K562 (cell line): ENCODE data around the gene RBKS. TPM values are rescaled to one million over a fixed set of nuclear protein-coding genes. Genes with fewer than 3 reads are reported as not detected.
A peak's percentile ranks its signal among the peaks of the same experiment; 100 is the strongest.

Experiments
- ATF1 ChIP-seq, 2 experiments: fragments of 450-650 bp in 1 of 2; IDR thresholded peaks; 2 replicates each; pipeline ENCODE4 v1.6.1; 2016; ENCODE audit warnings: missing compliant biosample characterization in 1 of 2, missing genetic modification characterization in 1 of 2
- DACH1 ChIP-seq: fragments of 450-650 bp; IDR thresholded peaks from 2 replicates; pipeline ENCODE4 v1.6.1; 2018; ENCODE audit not compliant: partially characterized antibody
- ERF ChIP-seq: fragments of 450-650 bp; formaldehyde crosslinking; IDR thresholded peaks from 2 replicates; pipeline ENCODE4 v1.4.0; 2020; ENCODE audit warnings: mild to moderate bottlenecking, mixed read lengths
- ETV1 ChIP-seq: fragments of 450-650 bp; conservative IDR thresholded peaks from 2 replicates; pipeline ENCODE4 v1.6.1; 2016; ENCODE audit warnings: missing genetic modification characterization, control low read depth, low read depth, missing compliant biosample characterization
- FOXA3 ChIP-seq, 2 experiments: fragments of 450-650 bp in 1 of 2; sonication (generic) in 1 of 2; formaldehyde crosslinking; IDR thresholded peaks in 1 of 2; conservative IDR thresholded peaks in 1 of 2; 2 replicates each; pipeline versions ENCODE4 v1.4.0 to v1.8.0; 2020 to 2022; ENCODE audit warnings: mild to moderate bottlenecking in 2 of 2, missing genetic modification reagents in 1 of 2
- GABPB1 ChIP-seq: sonication (generic); formaldehyde crosslinking; IDR thresholded peaks from 2 replicates; pipeline ENCODE4 v1.8.0; 2022; ENCODE audit warnings: mild to moderate bottlenecking, missing genetic modification reagents
- L3MBTL2 ChIP-seq: fragments of 450-650 bp; IDR thresholded peaks from 2 replicates; pipeline ENCODE4 v1.6.1; 2016; ENCODE audit warnings: mild to moderate bottlenecking, moderate library complexity
- MYNN ChIP-seq, 2 experiments: sonication (generic); formaldehyde crosslinking in 1 of 2; IDR thresholded peaks; 2 replicates each; pipeline versions ENCODE4 v1.5.0 to v1.6.1; 2016 to 2020; ENCODE audit warnings: antibody characterized with exemption in 1 of 2, missing genetic modification reagents in 1 of 2
- NR2C2 ChIP-seq, 2 experiments: fragments of 200-800 bp in 1 of 2; sonication (Bioruptor generic) in 1 of 2; sonication (generic) in 1 of 2; formaldehyde crosslinking in 1 of 2; IDR thresholded peaks; 2 replicates each; pipeline versions ENCODE4 v1.6.1 to v1.8.0; 2016 to 2022; ENCODE audit warnings: mild to moderate bottlenecking in 1 of 2, missing compliant biosample characterization in 1 of 2, missing genetic modification characterization in 1 of 2, missing genetic modification reagents in 1 of 2
- POLR2G ChIP-seq: fragments of 200-400 bp; formaldehyde crosslinking; IDR thresholded peaks from 2 replicates; pipeline ENCODE4 v1.6.1; 2017; ENCODE audit warnings: low read depth, mild to moderate bottlenecking, antibody characterized with exemption, low read length, moderate library complexity
- PRMT5 ChIP-seq: sonication (generic); formaldehyde crosslinking; IDR thresholded peaks from 2 replicates; pipeline ENCODE4 v1.5.0; 2020; ENCODE audit warnings: missing genetic modification reagents
- RBFOX2 ChIP-seq: fragments of 200-400 bp; formaldehyde crosslinking; IDR thresholded peaks from 2 replicates; pipeline ENCODE4 v1.6.1; 2017; ENCODE audit warnings: low read depth, mild to moderate bottlenecking, low read length, moderate library complexity
- ZNF239 ChIP-seq: fragments of 250-450 bp; sonication (Bioruptor Pico); IDR thresholded peaks from 2 replicates; pipeline ENCODE4 v1.4.0; 2020; ENCODE audit warnings: mild to moderate bottlenecking
- polyA plus RNA-seq, 8 experiments: library from polyadenylated mRNA; depleted of rRNA in 4 of 8; stranded (reverse) in 5 of 8; unstranded in 3 of 8; fragments of >200 nt; fragmentation: Nextera tagmentation in 2 of 8; fragmentation: Illumina TruSeq in 1 of 8; extraction: Ambion mirVana in 2 of 8; extraction: Trizol in 1 of 8; gene quantifications; 2 replicates each; pipeline versions ENCODE4 v1.2.1 to v1.2.3, GENCODE V29; 2011 to 2014; ENCODE audit warnings: inconsistent platforms in 1 of 8, missing spikeins in 1 of 8
- total RNA-seq, 7 experiments: library from RNA; depleted of rRNA in 6 of 7; stranded (reverse); fragments of >200 nt in 6 of 7; fragmentation: Illumina TruSeq in 2 of 7; extraction: Trizol in 2 of 7; gene quantifications; 2 replicates each; pipeline versions ENCODE4 v1.2.1 to v1.2.3, GENCODE V29; 2011 to 2021; ENCODE audit warnings: low replicate concordance in 1 of 7
- TF ChIP-seq, protein P1 (sequence below): fragments of 200-800 bp; sonication (Bioruptor generic); IDR thresholded peaks from 2 replicates; pipeline ENCODE4 v1.6.1; 2017; ENCODE audit warnings: missing genetic modification characterization, missing compliant biosample characterization
- TF ChIP-seq, protein P2 (sequence below), 2 experiments: IDR thresholded peaks; 2 replicates each; pipeline ENCODE4 v1.6.1; 2011; ENCODE audit warnings: borderline replicate concordance in 1 of 2, control low read depth in 1 of 2, low read depth in 1 of 2, low read length in 1 of 2, mild to moderate bottlenecking in 1 of 2, mixed read lengths in 1 of 2, moderate library complexity in 1 of 2; ENCODE audit not compliant: insufficient read depth in 1 of 2, insufficient read length in 1 of 2, poor library complexity in 1 of 2, severe bottlenecking in 1 of 2; ENCODE audit errors: extremely low read depth in 1 of 2
- TF ChIP-seq, protein P3 (sequence below): fragments of 250-450 bp; sonication (Bioruptor Pico); IDR thresholded peaks from 2 replicates; pipeline ENCODE4 v1.4.0; 2020; ENCODE audit warnings: mild to moderate bottlenecking, moderate library complexity, borderline replicate concordance
- TF ChIP-seq, protein P4 (sequence below): fragments of 450-650 bp; formaldehyde crosslinking; IDR thresholded peaks from 2 replicates; pipeline ENCODE4 v1.4.0; 2022; ENCODE audit warnings: mild to moderate bottlenecking, moderate library complexity
- TF ChIP-seq, protein P5 (sequence below): fragments of 450-650 bp; formaldehyde crosslinking; IDR thresholded peaks from 2 replicates; pipeline ENCODE4 v1.4.0; 2020; ENCODE audit warnings: mild to moderate bottlenecking, moderate library complexity

The RBKS gene
- total and polyA plus RNA-seq, 9 of the 15 experiments (the other 6 are each of a cell fraction or from before 2014, with no cell fraction given), result 0.06 to 0.39 (median 0.19) TPM

DNA sequence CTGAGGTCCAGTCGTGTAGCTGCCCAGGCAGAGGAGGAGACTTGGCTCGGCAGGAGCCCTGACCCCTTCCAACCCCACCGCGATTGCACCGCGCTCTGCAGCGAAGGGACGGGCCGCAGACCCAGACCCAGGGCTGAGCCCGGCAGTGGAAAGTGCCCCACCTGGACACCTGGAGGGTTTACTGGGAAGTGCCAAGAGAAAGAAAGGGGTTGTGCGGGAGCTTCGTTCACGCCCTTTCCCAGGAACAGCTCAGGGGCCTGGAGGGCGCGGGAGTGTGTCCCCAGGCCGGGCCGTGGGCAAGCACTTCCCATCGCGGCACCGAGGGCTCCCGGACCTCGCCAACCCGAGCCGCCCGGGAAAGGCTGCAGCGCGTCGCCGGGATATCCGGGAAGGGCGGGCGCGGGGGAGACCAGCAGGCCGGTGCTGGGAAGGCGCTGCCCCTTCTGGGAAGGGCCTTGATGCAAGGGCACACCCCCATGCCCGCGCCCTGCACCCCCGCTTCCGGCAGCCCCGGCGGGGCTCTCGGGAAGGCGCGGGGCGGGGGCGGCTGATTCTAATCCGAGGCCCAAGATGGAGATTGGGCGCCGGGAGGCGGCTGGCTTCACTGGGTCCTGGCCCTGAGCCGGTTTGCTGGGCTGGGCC is 154.8 kb downstream of the RBKS start (continued):
- TF ChIP-seq, protein P1, sequence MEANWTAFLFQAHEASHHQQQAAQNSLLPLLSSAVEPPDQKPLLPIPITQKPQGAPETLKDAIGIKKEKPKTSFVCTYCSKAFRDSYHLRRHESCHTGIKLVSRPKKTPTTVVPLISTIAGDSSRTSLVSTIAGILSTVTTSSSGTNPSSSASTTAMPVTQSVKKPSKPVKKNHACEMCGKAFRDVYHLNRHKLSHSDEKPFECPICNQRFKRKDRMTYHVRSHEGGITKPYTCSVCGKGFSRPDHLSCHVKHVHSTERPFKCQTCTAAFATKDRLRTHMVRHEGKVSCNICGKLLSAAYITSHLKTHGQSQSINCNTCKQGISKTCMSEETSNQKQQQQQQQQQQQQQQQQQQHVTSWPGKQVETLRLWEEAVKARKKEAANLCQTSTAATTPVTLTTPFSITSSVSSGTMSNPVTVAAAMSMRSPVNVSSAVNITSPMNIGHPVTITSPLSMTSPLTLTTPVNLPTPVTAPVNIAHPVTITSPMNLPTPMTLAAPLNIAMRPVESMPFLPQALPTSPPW (CRISPR knock-in tag), result peak; percentile 91
- TF ChIP-seq NR2C2 (CRISPR knock-in tag; IDR thresholded peaks at IDR 0.05) (no peak), NR2C2 (tag; IDR thresholded peaks at IDR 0.05) (peak; percentile 14; the same call in 1 of the 2 replicates), PRMT5 (CRISPR knock-in tag) (no peak), ETV1 (tag) (peak; percentile 60), L3MBTL2 (peak; percentile 73; the same call in 1 of the 2 replicates), ATF1 (CRISPR knock-in tag; IDR thresholded peaks at IDR 0.05) (no peak), ATF1 (tag; IDR thresholded peaks at IDR 0.05) (0 out of 2 replicates have a peak, but pooled peaks have one; percentile 11), RBFOX2 (peak; percentile 70), ERF (0 out of 2 replicates have a peak, but pooled peaks have one; percentile 38), MYNN (IDR thresholded peaks at IDR 0.05) (peak; percentile 22; the same call in 1 of the 2 replicates), MYNN (CRISPR knock-in tag; IDR thresholded peaks at IDR 0.05) (no peak), POLR2G (peak; percentile 76), ZNF239 (CRISPR knock-in tag) (0 out of 2 replicates have a peak, but pooled peaks have one; percentile 7), DACH1 (no peak), GABPB1 (peak; percentile 26; the same call in 1 of the 2 replicates), FOXA3 (CRISPR knock-in tag; conservative IDR thresholded peaks at IDR 0.05 in 1 of 2, IDR thresholded peaks at IDR 0.05 in 1 of 2) (no peak)
- TF ChIP-seq, protein P2, sequence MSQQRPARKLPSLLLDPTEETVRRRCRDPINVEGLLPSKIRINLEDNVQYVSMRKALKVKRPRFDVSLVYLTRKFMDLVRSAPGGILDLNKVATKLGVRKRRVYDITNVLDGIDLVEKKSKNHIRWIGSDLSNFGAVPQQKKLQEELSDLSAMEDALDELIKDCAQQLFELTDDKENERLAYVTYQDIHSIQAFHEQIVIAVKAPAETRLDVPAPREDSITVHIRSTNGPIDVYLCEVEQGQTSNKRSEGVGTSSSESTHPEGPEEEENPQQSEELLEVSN (IDR thresholded peaks at IDR 0.05; ENCODE audit: borderline replicate concordance in 1 of 2, extremely low read depth in 1 of 2, insufficient read depth in 1 of 2, insufficient read length in 1 of 2, low read depth in 1 of 2, low read length in 1 of 2, poor library complexity in 1 of 2, severe bottlenecking in 1 of 2), result peak in 1 of 2 experiments; percentile 20
- TF ChIP-seq, protein P3, sequence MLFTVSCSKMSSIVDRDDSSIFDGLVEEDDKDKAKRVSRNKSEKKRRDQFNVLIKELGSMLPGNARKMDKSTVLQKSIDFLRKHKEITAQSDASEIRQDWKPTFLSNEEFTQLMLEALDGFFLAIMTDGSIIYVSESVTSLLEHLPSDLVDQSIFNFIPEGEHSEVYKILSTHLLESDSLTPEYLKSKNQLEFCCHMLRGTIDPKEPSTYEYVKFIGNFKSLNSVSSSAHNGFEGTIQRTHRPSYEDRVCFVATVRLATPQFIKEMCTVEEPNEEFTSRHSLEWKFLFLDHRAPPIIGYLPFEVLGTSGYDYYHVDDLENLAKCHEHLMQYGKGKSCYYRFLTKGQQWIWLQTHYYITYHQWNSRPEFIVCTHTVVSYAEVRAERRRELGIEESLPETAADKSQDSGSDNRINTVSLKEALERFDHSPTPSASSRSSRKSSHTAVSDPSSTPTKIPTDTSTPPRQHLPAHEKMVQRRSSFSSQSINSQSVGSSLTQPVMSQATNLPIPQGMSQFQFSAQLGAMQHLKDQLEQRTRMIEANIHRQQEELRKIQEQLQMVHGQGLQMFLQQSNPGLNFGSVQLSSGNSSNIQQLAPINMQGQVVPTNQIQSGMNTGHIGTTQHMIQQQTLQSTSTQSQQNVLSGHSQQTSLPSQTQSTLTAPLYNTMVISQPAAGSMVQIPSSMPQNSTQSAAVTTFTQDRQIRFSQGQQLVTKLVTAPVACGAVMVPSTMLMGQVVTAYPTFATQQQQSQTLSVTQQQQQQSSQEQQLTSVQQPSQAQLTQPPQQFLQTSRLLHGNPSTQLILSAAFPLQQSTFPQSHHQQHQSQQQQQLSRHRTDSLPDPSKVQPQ, result no peak
- TF ChIP-seq, protein P4, sequence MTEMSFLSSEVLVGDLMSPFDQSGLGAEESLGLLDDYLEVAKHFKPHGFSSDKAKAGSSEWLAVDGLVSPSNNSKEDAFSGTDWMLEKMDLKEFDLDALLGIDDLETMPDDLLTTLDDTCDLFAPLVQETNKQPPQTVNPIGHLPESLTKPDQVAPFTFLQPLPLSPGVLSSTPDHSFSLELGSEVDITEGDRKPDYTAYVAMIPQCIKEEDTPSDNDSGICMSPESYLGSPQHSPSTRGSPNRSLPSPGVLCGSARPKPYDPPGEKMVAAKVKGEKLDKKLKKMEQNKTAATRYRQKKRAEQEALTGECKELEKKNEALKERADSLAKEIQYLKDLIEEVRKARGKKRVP (CRISPR knock-in tag), result 0 out of 2 replicates have a peak, but pooled peaks have one; percentile 18
- TF ChIP-seq, protein P5, sequence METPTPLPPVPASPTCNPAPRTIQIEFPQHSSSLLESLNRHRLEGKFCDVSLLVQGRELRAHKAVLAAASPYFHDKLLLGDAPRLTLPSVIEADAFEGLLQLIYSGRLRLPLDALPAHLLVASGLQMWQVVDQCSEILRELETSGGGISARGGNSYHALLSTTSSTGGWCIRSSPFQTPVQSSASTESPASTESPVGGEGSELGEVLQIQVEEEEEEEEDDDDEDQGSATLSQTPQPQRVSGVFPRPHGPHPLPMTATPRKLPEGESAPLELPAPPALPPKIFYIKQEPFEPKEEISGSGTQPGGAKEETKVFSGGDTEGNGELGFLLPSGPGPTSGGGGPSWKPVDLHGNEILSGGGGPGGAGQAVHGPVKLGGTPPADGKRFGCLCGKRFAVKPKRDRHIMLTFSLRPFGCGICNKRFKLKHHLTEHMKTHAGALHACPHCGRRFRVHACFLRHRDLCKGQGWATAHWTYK, result peak; percentile 79
